ENCODE results near the gene OCIAD2. TPM values are rescaled to one million over a fixed set of nuclear protein-coding genes. Genes with fewer than 3 reads are reported as not detected.
"Not testable (repeated sequence)": the region's sequence is repeated elsewhere in the genome, so short reads cannot be mapped to it uniquely, and the experiment has no call there.

Gene OCIAD2
- total and polyA plus RNA-seq, 8 donors = 15.5 to 52.4 (median 19.2) TPM

DNA sequence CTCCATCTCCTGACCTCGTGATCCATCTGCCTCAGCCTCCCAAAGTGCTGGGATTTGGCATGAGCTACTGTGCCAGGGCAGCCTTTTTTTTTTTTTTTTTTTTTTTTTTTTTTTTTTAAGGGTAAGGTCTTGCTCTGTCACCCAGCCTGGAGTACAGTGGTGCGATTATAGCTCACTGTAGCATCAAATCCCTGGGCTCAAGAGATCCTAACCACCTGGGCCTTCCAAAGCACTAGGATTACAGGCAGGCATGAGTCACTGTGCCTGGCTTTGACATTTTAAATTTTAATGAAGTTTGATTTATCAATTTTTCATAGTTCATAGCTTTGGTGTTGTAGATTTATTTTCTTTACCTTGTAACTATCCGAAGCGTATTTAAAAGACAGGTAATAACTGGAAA is 17.8 kb upstream of the OCIAD2 start:
- Histone ChIP-seq H3K27ac (no peak overlapping the region), H3K36me3 (no peaks in the 10 kb centered on the region), H3K4me3 (no peak overlapping the region), H3K9me3 (no peaks in the 10 kb centered on the region), H3K4me1 (no peaks in the 10 kb centered on the region), H3K27me3 (no peaks in the 10 kb centered on the region)
- FAIRE-seq (no peak), ATAC-seq (no peak), DNase-seq (no peak)
- TF ChIP-seq, protein P1, sequence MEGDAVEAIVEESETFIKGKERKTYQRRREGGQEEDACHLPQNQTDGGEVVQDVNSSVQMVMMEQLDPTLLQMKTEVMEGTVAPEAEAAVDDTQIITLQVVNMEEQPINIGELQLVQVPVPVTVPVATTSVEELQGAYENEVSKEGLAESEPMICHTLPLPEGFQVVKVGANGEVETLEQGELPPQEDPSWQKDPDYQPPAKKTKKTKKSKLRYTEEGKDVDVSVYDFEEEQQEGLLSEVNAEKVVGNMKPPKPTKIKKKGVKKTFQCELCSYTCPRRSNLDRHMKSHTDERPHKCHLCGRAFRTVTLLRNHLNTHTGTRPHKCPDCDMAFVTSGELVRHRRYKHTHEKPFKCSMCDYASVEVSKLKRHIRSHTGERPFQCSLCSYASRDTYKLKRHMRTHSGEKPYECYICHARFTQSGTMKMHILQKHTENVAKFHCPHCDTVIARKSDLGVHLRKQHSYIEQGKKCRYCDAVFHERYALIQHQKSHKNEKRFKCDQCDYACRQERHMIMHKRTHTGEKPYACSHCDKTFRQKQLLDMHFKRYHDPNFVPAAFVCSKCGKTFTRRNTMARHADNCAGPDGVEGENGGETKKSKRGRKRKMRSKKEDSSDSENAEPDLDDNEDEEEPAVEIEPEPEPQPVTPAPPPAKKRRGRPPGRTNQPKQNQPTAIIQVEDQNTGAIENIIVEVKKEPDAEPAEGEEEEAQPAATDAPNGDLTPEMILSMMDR (IDR thresholded peaks at IDR 0.05) = no peak
- intact Hi-C loops (cut with DNase I) = no loop called here
- WGBS, 2 donors = 80 to 84% methylated on average over 4 of the region's 4 CpGs

DNA sequence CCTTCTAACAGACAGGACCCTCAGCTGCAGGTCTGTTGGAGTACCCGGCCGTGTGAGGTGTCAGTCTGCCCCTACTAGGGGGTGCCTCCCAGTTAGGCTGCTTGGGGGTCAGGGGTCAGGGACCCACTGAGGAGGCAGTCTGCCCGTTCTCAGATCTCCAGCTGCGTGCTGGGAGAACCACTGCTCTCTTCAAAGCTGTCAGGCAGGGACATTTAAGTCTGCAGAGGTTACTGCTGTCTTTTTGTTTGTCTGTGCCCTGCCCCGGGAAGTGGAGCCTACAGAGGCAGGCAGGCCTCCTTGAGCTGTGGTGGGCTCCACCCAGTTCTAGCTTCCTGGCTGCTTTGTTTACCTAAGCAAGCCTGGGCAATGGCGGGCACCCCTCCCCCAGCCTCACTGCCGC is 16.5 kb upstream of the OCIAD2 start:
- ATAC-seq; H3K27me3 ChIP-seq; H3K4me3 ChIP-seq; H3K9me3 ChIP-seq; FAIRE-seq; H3K27ac ChIP-seq; DNase-seq; H3K4me1 ChIP-seq; H3K36me3 ChIP-seq; intact Hi-C loops (cut with DNase I): not testable (repeated sequence)
- 79 to 90% methylated on average over 5 to 6 of the region's 7 CpGs for WGBS, 2 donors

DNA sequence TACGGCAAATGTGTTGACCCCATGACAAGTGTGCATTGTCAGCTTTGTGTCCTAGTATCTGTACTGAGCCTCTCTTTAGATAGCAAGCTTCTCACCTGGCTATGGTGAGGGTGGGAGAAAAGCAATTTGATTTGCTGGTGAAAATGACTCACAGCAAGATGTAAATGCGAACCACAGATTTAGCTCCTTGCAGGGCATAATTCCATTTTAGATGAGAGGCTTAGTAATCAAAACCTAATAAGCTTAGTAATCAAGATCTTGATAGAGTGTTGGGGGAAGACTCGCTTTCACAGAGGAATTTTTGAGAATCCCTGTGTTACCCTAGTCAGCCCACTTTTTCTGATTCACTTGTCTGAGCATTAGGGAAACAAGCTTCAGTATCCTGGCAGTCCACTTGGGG is 7.7 kb upstream of the OCIAD2 start:
- no peak for FAIRE-seq
- intact Hi-C loops (cut with DNase I) = no loop called here
- no peaks in the 10 kb centered on the region for H3K4me1 ChIP-seq
- H3K36me3 ChIP-seq = no peaks in the 10 kb centered on the region
- WGBS, 2 donors = 80 to 86% methylated on average over 3 of the region's 3 CpGs
- no peaks in the 10 kb centered on the region for H3K27me3 ChIP-seq
- TF ChIP-seq, protein P1 (IDR thresholded peaks at IDR 0.05) = no peak
- no peak for ATAC-seq
- H3K4me3 ChIP-seq = no peak overlapping the region
- no peak overlapping the region for H3K27ac ChIP-seq
- H3K9me3 ChIP-seq = no peaks in the 10 kb centered on the region
- DNase-seq = no peak

DNA sequence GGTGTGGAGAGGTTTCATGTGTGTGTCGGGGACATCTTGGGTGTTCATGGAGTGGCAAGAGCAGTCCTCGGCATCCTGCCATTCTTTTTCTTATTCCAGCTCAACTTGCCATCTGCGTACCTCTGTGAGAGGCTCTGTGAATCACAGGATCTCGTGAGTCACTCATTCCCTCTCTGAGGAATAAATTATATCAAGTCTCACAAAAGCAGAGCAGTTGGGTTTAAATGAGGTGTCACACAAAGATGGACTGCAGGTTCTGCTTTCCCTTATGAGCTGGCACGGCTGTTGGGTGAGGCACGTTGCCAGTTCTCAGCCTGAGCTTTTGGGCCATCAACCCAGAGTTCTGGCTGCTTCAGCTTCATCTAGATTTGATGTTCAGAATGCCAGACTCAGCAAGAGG is 6.8 kb upstream of the OCIAD2 start:
- intact Hi-C loops (cut with DNase I) = no loop called here
- Histone ChIP-seq H3K36me3 (no peaks in the 10 kb centered on the region), H3K4me3 (no peak overlapping the region), H3K27me3 (no peaks in the 10 kb centered on the region), H3K9me3 (no peaks in the 10 kb centered on the region), H3K27ac (no peak overlapping the region), H3K4me1 (no peaks in the 10 kb centered on the region)
- TF ChIP-seq, protein P1 (IDR thresholded peaks at IDR 0.05) = no peak
- FAIRE-seq = no peak
- no peak for ATAC-seq
- DNase-seq = no peak
- WGBS, 2 donors = 77 to 79% methylated on average over 6 of the region's 6 CpGs

DNA sequence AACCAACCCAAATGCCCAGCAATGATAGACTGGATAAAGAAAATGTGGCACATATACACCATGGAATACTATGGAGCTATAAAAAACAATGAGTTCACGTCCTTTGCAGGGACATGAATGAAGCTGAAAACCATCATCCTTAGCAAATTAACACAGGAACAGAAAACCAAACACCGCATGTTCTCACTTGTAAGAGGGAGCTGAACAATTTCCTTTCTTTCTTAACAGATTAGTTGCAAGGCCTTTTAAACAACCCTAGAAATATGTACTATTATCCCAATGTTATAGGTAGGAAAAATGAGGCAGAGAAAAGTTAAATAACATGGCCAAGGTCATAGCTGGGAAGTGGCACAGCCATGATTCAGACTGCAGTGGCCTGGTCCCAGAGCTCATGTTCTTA is 5.8 kb upstream of the OCIAD2 start:
- ATAC-seq = no peak
- Histone ChIP-seq H3K9me3 (no peaks in the 10 kb centered on the region), H3K27me3 (no peaks in the 10 kb centered on the region), H3K27ac (no peak overlapping the region), H3K4me3 (no peak overlapping the region), H3K36me3 (no peaks in the 10 kb centered on the region), H3K4me1 (no peaks in the 10 kb centered on the region)
- intact Hi-C loops (cut with DNase I) = no loop called here
- 91 to 93% methylated on average over 2 of the region's 2 CpGs for WGBS, 2 donors
- no peak for FAIRE-seq
- no peak for DNase-seq
- TF ChIP-seq, protein P1 (IDR thresholded peaks at IDR 0.05) = no peak

DNA sequence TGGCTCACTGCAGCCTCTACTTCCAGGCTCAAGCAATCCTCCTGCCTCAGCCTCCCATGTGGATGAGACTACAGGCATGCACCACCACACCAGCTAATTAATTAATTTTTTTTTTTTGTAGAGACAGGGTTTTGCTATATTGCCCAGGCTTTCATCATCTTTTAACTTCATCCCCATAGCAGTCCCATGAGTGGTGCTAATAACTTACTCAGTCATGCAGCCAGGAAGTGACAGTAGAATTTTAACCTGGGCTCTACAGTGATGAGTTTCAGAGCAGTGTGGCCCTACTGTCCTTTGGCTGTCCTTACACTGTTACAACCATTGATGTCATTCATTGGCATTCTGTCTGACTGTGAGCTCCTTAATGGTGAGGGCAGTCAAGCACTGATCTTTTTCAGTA is 3.9 kb upstream of the OCIAD2 start:
- Histone ChIP-seq H3K4me3 (no peak overlapping the region), H3K36me3 (no peaks in the 10 kb centered on the region), H3K4me1 (peaks cover 0 to 4% (median 1%) of the 10 kb centered on the region in 3 donors), H3K9me3 (no peaks in the 10 kb centered on the region), H3K27ac (no peak overlapping the region), H3K27me3 (no peaks in the 10 kb centered on the region)
- TF ChIP-seq, protein P1 (IDR thresholded peaks at IDR 0.05) = no peak
- ATAC-seq = no peak
- intact Hi-C loops (cut with DNase I) = no loop called here
- DNase-seq = no peak
- FAIRE-seq = no peak
